Hepatocyte (in vitro differentiated cells): Measurements from ENCODE around the gene SRC. TPM values are rescaled to one million over a fixed set of nuclear protein-coding genes. Genes with fewer than 3 reads are reported as not detected.

Experiments
- DNase-seq: peaks from one replicate; pipeline ENCODE4 v3.0.0-alpha.2; 2016; ENCODE audit warnings: low spot score
- H2AFZ ChIP-seq: fragments of 200-600 bp; sonication (generic); 2 replicates; pipeline ENCODE4 v1.6.0; 2016; ENCODE audit warnings: antibody characterized with exemption, mild to moderate bottlenecking
- H3K27ac ChIP-seq: fragments of 200-600 bp; sonication (generic); 2 replicates; pipeline ENCODE4 v1.5.1; 2016; ENCODE audit warnings: mild to moderate bottlenecking
- H3K27me3 ChIP-seq: fragments of 200-600 bp; sonication (generic); 2 replicates; pipeline ENCODE4 v1.6.1; 2016
- H3K36me3 ChIP-seq: fragments of 200-600 bp; sonication (generic); replicated peaks from 2 replicates; pipeline ENCODE4 v1.5.1; 2016; ENCODE audit warnings: low read depth; ENCODE audit not compliant: insufficient read depth
- H3K4me1 ChIP-seq: fragments of 200-600 bp; sonication (generic); 2 replicates; pipeline ENCODE4 v1.5.1; 2016; ENCODE audit warnings: mild to moderate bottlenecking, moderate library complexity; ENCODE audit not compliant: insufficient read depth
- H3K4me2 ChIP-seq: fragments of 200-600 bp; sonication (generic); 2 replicates; pipeline ENCODE4 v1.6.0; 2016
- H3K4me3 ChIP-seq: fragments of 200-600 bp; sonication (generic); 2 replicates; pipeline ENCODE4 v1.5.1; 2016; ENCODE audit warnings: mild to moderate bottlenecking
- H3K79me2 ChIP-seq: fragments of 200-600 bp; sonication (generic); 2 replicates; pipeline ENCODE4 v1.6.0; 2017; ENCODE audit warnings: mild to moderate bottlenecking
- H3K9me2 ChIP-seq: fragments of 200-600 bp; sonication (generic); replicated peaks from 2 replicates; pipeline ENCODE4 v1.6.0; 2017; ENCODE audit warnings: mild to moderate bottlenecking; ENCODE audit not compliant: insufficient read depth
- H3K9me3 ChIP-seq: fragments of 200-600 bp; sonication (generic); 2 replicates; pipeline ENCODE4 v1.5.1; 2016; ENCODE audit warnings: low read depth, mild to moderate bottlenecking
- H4K20me1 ChIP-seq: fragments of 200-600 bp; sonication (generic); 2 replicates; pipeline ENCODE4 v1.6.0; 2016; ENCODE audit warnings: mild to moderate bottlenecking; ENCODE audit not compliant: insufficient read depth, poor library complexity, severe bottlenecking
- CTCF ChIP-seq: fragments of 200-600 bp; sonication (generic); IDR thresholded peaks from 2 replicates; pipeline ENCODE4 v1.5.1; 2016; ENCODE audit warnings: antibody characterized with exemption, mild to moderate bottlenecking; ENCODE audit not compliant: poor library complexity
- EZH2 ChIP-seq: fragments of 200-600 bp; sonication (generic); IDR thresholded peaks from 2 replicates; pipeline ENCODE4 v1.6.1; 2016; ENCODE audit warnings: antibody characterized with exemption, mild to moderate bottlenecking, borderline replicate concordance
- EZH2phosphoT487 ChIP-seq: fragments of 200-600 bp; sonication (generic); IDR thresholded peaks from one replicate; pipeline ENCODE4 v1.6.1; 2018; ENCODE audit warnings: antibody characterized with exemption, mild to moderate bottlenecking, low read depth, moderate library complexity; ENCODE audit not compliant: unreplicated experiment, severe bottlenecking
- WGBS: methylation state at CpG from one replicate; pipeline ENCODE4 v1.1.6; 2016; ENCODE audit warnings: low lambda C conversion rate; ENCODE audit errors: missing lambda C conversion rate; 5-methylcytosine and 5-hydroxymethylcytosine counted together
- polyA plus RNA-seq: library from polyadenylated mRNA; unstranded; fragments of >200 nt; fragmentation: Nextera tagmentation; extraction: Ambion mirVana; gene quantifications from 2 replicates; pipeline ENCODE4 v1.2.1, GENCODE V29; 2016
- total RNA-seq: library from RNA; depleted of rRNA; stranded (reverse); fragments of >200 nt; gene quantifications from 2 replicates; pipeline ENCODE4 v1.2.3, GENCODE V29; 2014

Gene SRC
- total and polyA plus RNA-seq, 2 experiments from 2014 or later: 55.1 to 69.8 TPM

DNA sequence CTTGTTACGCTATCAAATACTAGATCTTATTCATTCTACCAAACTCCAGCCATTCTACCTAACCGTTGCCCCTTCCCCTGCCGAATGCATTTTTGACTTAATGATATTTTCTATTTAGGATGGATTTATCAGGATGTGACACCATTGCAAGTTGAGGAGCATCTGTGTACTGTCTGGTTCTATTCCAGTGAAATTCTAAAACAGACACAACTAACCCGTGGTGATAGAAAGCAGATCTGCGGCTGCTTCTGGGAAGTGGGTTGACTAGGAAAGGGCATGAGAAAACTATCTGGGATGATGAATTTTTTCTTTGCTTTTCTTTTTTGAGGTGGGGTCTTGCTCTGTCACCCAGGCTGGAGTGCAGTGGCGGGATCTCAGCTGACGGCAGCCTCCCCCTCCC lies 20.7 kb upstream of the SRC start:
- Histone ChIP-seq H3K9me2 (no peaks in the 10 kb centered on the region), H4K20me1 (no peaks in the 10 kb centered on the region), H2AFZ (no peak overlapping the region), H3K4me2 (no peak overlapping the region), H3K79me2 (no peaks in the 10 kb centered on the region), H3K4me3 (no peak overlapping the region), H3K27me3 (no peaks in the 10 kb centered on the region), H3K36me3 (no peaks in the 10 kb centered on the region), H3K27ac (peak overlapping the region; percentile 34), H3K9me3 (no peaks in the 10 kb centered on the region), H3K4me1 (no peaks in the 10 kb centered on the region)
- DNase-seq: no peak
- TF ChIP-seq EZH2: no peak
- WGBS: 77% methylated on average over 7 of the region's 7 CpGs

- H3K36me3 ChIP-seq: no peaks in the 10 kb centered on the region
- no peak overlapping the region for H2AFZ ChIP-seq
- no peaks in the 10 kb centered on the region for H3K9me2 ChIP-seq
- no peaks in the 10 kb centered on the region for H3K9me3 ChIP-seq
- WGBS: 56% methylated on average over 2 of the region's 2 CpGs
- no peak overlapping the region for H3K4me3 ChIP-seq
- TF ChIP-seq CTCF (no peak), EZH2phosphoT487 (no peak), EZH2 (no peak)
- no peaks in the 10 kb centered on the region for H3K27me3 ChIP-seq
- H3K4me2 ChIP-seq: no peak overlapping the region
- peak overlapping the region; percentile 25 for H3K27ac ChIP-seq
- peaks cover 4% of the 10 kb centered on the region for H3K4me1 ChIP-seq
- H3K79me2 ChIP-seq: no peaks in the 10 kb centered on the region
- DNase-seq: peak; percentile 1
- H4K20me1 ChIP-seq: no peaks in the 10 kb centered on the region
Observed at GRCh38 chr20:37326666-37327065, 19.3 kb upstream of the SRC start.

DNA sequence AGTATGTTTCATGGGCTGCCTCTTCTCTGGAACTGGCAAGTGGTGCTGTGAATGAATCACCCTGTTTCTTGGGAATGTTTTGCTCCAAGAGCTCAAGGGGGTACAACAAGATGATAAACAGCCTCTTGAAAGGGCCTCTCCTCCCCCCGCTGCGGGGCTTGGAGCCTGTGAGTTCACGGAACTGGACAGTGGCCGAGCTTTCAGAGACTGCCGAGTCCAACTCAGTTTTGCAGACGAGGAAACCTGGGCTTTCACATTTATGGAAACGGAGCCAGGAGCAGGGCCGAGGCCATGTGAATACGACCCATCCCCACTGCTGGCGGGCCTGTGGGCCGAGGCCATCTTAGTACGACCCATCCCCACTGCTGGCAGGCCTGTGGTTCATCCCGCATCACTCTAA lies 18.2 kb upstream of the SRC start:
- Histone ChIP-seq H3K27me3 (no peaks in the 10 kb centered on the region), H3K9me3 (no peaks in the 10 kb centered on the region), H3K4me3 (no peak overlapping the region), H3K9me2 (no peaks in the 10 kb centered on the region), H2AFZ (no peak overlapping the region), H3K4me1 (peaks cover 8% of the 10 kb centered on the region), H3K36me3 (no peaks in the 10 kb centered on the region), H4K20me1 (no peaks in the 10 kb centered on the region), H3K4me2 (no peak overlapping the region), H3K79me2 (no peaks in the 10 kb centered on the region), H3K27ac (peak overlapping the region; percentile 66)
- peak; percentile 65 for DNase-seq
- WGBS: 70% methylated on average over 13 of the region's 13 CpGs
- TF ChIP-seq EZH2: no peak
- TF ChIP-seq CTCF: no peak
- no peak for TF ChIP-seq EZH2phosphoT487

GRCh38 chr20:37328149-37328945 lies 17.6 kb upstream of the SRC start:
- TF ChIP-seq EZH2phosphoT487: no peak
- TF ChIP-seq EZH2: no peak
- no peak for TF ChIP-seq CTCF
- H3K4me1 ChIP-seq: peaks cover 8% of the 10 kb centered on the region
- no peaks in the 10 kb centered on the region for H4K20me1 ChIP-seq
- no peak overlapping the region for H3K4me3 ChIP-seq
- H3K9me2 ChIP-seq: no peaks in the 10 kb centered on the region
- H3K36me3 ChIP-seq: no peaks in the 10 kb centered on the region
- no peaks in the 10 kb centered on the region for H3K79me2 ChIP-seq
- H2AFZ ChIP-seq: no peak overlapping the region
- no peaks in the 10 kb centered on the region for H3K27me3 ChIP-seq
- WGBS: 93% methylated on average over 14 of the region's 14 CpGs
- H3K4me2 ChIP-seq: no peak overlapping the region
- no peaks in the 10 kb centered on the region for H3K9me3 ChIP-seq
- no peak for DNase-seq
- peak overlapping the region; percentile 66 for H3K27ac ChIP-seq
